Non-pigmented ciliary epithelial cell (primary cell): Measurements from ENCODE around the gene CHD5.
A peak's percentile ranks its signal among the peaks of the same experiment; 100 is the strongest.

Source experiments
- DNase-seq: peaks from one replicate; pipeline ENCODE4 v3.0.0-alpha.2; 2010; ENCODE audit warnings: low read depth

Gene CHD5

DNA sequence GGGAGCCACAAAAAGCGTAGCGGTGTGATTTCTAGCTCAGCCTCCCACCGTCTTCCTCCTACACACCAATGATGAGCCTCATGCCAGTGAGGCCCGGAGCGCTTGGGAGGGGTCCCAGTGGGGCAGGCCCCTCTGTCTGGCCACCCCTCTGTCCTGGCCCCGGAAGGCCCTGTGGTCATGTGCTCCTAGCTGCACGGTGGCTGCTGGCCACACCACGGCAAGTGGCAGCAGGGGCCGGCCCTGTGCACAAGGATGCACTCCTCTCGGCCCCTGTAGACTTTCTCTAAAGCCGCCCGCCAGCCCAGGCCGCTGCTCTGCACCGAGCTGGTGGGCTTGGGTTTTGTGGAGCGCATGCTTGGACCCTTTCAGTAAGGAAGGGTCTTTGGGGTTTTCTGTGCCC is 80.8 kb downstream of the CHD5 start:
- no peak for DNase-seq

GRCh38 chr1:6098303-6099215 is 81.6 kb downstream of the CHD5 start:
- DNase-seq, result peak; percentile 20

DNA sequence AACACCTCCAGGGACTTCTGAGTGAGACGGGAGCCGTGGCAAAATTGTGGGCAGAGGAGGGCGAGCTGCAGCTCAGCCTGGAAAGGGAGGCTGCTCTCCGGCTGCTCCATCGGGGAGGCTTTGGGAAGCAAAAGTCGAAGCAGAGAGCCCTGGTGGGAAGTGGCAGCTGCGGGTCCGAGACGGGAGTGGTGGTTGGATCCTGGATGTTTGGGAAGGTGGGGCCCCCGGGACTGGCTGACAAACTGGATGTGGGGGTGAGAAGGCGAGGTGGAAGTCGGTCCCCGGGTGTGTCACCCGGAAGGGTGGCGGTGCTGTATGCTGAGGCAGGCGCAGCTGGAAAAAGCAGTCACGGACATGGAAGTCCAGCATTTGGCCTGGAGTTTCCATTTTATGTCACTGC is 82.3 kb downstream of the CHD5 start:
- no peak for DNase-seq

DNA sequence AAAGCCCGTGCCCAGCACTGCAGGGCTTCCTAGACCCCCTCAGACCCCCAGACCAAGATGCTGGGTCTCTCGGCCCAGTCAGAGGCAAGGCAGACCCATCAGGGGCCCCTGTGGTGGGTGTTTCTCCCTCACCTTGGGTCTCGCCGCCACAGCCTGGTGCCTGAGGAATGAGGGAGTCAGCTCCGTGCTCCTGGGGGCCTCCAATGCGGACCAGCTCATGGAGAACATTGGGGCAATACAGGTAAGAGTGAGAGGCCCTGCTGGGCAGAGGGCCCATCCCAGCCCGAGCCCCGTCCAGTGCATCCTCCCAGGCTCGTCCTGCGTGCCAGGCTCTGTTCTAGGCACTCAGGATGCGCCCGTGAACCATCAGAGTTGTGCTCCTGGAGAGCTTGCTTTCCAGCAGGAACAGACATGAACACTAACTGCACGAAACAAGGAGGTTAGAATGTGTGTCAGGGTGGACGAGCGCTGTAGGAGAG is 83.0 kb downstream of the CHD5 start:
- no peak for DNase-seq

DNA sequence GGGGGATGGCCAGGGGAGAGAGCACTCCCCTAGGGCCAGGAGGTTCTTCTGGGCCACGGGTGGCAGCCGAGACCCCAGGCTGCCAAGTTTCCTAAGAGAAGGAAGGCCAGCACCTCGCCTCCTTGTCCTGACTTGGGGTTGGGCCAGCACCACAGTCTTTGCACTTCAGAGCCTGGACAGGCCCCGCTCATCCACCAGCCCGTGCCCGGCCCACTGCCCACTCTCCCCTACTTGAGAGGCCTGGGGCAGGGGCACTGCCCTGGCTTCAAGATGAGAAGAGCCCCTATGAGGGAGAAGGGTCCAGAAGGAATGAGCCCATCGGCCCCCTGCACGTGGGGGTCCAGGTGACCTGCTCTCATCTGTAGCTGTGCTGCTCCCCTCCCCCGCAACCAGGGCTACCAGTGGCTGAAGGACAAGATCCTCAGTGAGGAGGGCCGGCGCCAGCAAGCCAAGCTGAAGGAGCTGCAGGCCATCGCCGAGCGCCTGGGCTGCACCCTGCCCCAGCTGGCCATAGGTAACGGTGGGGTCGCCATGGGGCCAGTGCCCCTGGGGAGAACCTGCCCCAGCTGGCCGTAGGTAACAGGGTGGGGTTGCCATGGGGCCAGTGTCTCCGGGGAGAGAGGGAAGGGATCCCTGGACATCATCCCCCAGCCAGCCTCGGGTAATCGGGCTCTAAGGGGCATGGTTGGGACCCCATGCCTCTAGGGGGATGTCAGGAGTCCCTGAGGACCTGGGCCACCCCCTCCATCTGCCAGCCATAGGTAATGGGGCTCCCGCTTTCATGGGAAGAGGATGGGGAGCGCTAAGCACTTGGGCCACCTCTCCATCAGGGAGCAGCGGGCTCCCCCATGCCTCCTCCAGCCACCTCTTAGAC is 83.6 kb downstream of the CHD5 start:
- no peak for DNase-seq

GRCh38 chr1:6095511-6096242 is 84.4 kb downstream of the CHD5 start:
- DNase-seq, result no peak

DNA sequence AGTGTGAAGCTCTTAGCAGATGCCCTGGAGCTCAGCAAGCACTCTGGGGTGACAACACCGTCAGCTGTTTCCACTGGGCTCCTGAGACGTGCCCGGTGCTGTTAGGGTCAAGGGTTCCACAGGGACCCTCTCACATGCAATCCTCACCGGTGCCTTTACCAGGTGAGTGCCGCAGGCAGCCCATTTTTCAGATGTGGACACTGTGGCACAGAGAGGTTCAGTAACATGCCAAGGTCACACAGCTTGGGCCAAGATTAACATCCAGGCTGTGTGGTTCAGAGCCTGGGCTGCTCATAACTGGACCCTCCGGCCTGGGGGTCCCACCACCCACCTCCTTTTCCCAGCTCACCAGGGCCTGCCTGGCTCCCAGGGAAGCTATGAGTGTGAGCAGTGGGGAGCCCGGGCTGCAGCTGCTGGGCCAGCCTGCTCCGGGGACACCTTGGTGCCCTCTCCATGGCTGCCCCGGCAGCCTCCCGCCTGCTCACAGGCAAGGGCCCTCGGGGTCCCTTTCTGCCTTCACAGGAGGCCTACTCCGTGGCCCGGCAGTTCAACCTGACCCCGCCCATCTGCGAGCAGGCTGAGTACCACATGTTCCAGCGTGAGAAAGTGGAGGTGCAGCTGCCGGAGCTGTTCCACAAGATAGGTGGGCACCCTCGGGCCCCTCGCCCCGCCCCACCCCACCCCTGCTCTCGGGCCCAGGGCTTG is 85.2 kb downstream of the CHD5 start:
- no peak for DNase-seq

GRCh38 chr1:6094246-6094645 is 85.9 kb downstream of the CHD5 start:
- no peak for DNase-seq

- DNase-seq, result no peak
Measured at GRCh38 chr1:6093611-6094010, 86.5 kb downstream of the CHD5 start.

- DNase-seq, result no peak
Measured at GRCh38 chr1:6093071-6093470, 87.0 kb downstream of the CHD5 start.

- DNase-seq, result no peak
Measured at GRCh38 chr1:6092211-6092610, 87.9 kb downstream of the CHD5 start.

GRCh38 chr1:6091823-6092109 is 88.4 kb downstream of the CHD5 start:
- DNase-seq, result no peak

DNA sequence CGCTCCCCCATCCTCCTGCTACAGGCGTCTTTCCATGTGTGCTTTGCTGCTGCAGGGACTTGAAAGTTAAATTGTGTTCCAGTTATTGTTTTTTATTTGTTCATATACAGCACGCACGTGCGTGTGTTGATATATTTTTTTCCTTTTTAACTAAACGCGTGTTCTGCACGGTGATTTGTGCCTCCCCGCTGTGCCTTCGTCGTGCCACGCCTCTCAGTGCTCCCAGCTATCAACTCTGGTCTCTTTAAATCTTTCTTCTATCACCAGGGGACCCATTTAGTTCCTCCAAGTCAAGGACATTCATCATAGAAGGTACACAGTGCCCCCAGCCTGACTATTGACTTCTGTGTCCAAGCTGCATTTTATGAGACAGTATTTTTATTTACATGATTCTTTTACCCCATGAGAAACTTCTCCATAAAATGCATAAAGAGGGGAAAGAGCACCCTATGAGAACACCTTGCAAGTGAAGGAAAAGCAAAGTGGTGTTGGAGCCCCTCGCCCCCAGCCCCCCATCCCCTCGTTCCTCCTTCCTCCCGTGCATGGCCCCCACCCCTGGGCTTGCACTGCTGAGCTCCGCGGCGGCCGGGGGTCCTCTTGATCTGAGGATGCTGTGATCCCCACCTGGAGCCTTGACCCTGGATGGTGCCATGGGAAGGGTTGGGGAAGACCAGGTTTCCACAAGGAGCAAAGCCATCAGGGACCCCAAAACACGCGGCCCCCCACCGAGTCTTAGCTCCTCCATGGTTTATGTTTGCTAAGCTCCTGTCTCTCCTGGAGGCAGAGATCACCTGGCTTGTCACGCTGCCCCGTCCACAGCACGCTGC is 88.9 kb downstream of the CHD5 start:
- DNase-seq, result no peak

DNA sequence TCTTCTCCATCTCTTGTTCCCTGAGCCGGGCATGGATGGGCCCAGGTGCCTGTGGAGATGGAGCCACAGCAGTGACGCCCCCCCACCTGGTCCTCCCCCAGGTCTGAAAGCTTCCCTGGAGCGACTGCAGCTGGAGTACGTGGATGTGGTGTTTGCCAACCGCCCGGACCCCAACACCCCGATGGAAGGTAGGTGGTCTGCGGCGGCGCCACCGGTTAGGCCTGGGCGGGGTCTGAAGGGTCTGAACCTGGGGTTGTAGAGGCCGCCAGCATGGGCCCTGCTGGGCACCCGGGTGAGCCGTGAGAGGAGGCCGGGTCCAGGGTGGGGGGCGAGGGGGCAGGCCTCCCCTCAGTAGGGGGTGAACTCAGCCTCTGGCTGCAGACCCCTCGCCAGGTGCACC is 89.8 kb downstream of the CHD5 start:
- DNase-seq, result no peak

- no peak for DNase-seq
Measured at GRCh38 chr1:6088956-6089355, 91.2 kb downstream of the CHD5 start.

- no peak for DNase-seq
Measured at GRCh38 chr1:6087958-6088357, 92.2 kb downstream of the CHD5 start.

- DNase-seq, result no peak
Measured at GRCh38 chr1:6087377-6087772, 92.7 kb downstream of the CHD5 start.

DNA sequence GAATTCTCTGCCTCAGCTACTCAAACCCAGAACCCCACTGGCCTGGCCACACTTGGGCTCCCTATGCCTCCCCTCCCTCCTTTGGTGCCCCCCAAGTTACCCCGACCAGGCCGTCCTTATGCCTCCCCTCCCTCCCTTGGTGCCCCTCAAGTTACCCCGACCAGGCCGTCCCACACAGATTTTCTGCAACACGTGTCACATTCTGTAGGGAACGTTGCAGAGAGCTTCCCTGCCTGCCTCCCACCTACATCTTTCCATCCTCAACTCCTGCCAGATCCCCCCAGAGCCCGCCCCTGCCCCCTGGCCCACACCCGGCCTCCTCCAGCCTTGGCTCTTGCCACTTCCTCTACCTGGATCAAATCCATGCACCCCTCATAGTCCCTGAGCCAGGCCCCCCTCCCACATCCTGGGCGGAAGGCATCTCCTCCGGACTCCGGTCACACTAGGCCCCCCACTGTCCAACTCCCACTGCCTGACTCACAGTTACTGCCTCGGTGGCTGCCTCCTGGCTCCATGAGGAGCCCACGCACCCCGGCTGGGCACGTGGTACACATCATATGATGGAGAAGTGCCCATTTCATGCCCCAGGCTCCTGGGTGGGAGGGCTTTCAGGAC is 93.3 kb downstream of the CHD5 start:
- DNase-seq, result no peak

- DNase-seq, result no peak
Measured at GRCh38 chr1:6086358-6086757, 93.8 kb downstream of the CHD5 start.

DNA sequence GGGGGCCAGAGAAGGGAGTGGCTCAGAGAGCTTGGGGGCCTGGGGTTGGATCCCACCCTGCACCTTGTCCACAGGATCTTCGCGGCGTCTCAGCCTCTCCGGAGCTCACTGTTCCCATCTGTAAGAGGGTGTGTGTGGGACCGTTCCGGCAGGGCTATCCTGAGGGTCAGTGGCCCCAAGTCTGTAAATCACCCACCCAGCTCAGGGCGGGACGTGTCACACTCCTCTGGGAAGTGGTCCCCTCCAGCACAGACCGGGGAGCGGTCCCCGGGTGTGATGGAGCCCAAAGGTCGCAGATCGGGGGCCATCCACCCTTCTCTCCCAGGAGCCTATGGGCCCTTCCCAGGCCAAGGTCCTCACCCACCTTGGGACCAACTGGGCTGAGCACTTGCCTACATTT is 94.5 kb downstream of the CHD5 start:
- DNase-seq, result no peak
